ENCODE data around the gene NTNG1.
A peak's percentile ranks its signal among the peaks of the same experiment; 100 is the strongest.
"Not testable (repeated sequence)": the region's sequence is repeated elsewhere in the genome, so short reads cannot be mapped to it uniquely, and the experiment has no call there.

Gene NTNG1

DNA sequence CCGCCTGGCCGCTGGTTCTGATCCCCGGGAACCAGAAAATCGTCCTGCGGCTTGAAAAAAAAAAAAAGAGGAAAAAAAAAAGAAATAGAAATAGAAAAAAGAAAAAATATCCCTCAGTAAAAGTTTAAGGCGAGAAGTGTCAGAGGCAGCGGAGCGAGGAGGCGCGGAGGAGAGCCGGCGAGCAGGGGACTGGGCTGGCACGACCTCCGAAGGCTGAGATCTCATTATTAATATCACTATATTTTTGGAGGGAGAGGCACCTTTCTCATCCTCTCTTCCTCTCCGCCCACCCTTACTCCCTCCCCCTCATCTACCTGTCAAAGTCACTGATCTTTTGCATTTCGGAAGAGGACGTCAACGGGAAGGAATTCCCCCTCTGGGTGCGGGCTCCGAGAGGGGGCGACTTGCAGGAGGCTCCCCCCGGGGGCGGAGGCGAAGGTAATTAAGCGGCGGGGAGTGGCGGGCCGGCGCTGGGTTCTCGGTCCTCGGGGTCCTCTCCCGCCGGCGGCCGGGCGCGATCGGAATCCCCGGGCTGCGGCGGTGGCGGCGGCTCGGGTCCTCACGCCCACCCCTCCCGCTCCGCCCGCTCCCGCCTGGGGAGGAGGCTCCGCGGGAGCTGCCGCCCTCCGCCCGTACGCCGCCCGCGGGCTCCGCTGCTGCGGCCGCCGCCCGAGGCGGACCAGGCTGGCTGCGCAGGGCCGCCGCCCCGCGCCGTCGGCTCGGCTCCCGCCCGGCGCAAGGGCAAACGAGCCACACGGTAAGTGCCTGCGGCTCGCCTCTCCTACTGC lies at the start of gene NTNG1:
Gene NTNG1, plus strand, starts transcription at position 337 of the 788 bp plus-strand sequence.
- DNase-seq (ENCODE audit: low read depth in 3 of 3) = peak in 2 of 3 experiments; percentile 0 to 10

DNA sequence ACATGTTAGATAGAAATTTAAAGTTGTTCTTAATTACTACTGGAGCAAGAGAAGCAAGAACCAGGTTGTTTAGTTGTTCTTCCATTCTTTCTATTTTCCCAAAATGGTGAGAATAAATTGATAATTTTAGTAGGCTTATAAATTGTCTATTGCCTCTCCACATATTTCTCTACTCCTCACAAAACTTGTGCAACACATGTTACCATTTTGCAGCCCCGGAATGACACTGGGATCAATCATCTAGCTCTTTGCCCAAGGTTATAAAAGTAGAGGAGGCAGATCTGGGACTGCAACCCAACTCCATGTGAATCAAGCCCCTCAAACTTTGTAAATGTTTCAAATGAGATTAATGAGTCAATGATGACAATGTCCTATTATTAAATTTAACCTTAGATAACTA lies 49.4 kb upstream of the NTNG1 start:
- DNase-seq (ENCODE audit: low read depth in 3 of 3) = no peak

DNA sequence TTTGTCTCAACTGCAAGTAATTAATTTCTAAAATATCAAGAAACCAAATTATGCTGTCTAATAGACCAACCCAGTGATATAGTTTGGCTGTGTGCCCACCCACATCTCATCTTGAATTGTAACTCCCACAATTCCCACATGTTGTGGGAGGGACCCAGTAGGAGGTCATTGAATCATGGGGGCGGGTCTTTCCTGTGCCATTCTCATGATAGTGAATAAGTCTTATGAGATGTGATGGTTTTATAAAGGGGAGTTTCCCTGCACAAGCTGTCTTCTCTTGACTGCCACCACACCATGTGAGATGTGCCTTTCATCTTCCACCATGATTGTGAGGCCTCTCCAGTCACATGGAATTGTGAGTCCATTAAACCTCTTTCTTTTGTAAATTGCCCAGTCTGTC lies 47.4 kb upstream of the NTNG1 start:
- not testable (repeated sequence) for DNase-seq (ENCODE audit: low read depth in 3 of 3)

DNA sequence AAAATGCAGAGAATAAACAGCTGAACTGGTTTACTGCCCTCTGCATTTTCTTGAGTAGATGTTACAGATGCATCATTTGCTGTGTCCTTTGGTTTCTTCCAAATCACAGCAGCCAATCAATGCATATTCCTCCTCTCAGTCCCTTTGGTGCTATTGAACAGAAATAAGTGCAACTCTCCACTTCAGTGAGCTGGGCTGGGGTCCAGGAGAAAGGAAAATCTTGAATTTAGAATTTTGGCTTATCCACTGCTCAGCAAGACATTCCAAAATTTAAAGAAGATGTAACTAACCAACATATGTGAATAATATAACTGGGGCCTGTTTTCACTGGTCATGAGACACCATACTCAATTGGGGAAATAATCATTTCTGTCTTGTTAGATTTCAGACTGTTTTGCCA lies 45.2 kb upstream of the NTNG1 start:
- no peak for DNase-seq (ENCODE audit: low read depth in 3 of 3)

DNA sequence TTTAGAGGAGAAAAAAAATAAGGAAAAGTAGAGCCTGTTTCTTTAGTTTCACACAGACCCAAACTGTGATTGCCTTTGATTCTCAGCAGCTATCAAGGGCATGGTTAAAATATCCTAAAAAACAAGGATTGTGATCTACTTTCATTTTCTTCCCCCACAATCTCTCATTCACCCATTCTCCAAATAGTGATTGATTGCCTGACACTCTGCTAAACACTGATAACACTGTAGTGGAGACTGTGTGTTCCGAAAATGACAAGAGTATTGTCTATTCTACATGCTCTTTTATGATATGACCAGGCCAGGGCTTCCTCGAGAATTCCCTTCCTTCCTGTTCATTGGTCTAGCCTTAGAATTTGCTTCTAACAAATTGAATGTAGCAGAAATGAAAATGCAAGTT lies 44.1 kb upstream of the NTNG1 start:
- DNase-seq (ENCODE audit: low read depth in 3 of 3) = no peak

DNA sequence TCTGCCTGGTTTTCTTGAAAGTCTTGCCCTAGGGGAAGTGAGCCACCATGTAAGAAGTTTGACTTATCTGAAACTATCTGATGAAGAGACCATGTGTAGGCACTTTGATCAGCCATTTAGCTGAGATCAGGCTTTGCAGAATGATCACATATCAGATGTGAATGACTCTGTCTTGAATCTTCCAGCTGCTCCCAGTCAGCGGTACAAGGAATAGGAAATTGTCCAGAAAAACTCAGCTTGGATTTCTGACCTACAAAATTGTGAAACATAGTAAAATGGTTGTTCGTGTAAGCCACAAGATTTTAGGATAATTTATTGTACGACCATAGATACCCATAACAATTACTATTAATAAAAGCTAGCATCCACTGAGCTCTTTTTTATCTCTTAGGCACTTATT lies 41.9 kb upstream of the NTNG1 start:
- DNase-seq (ENCODE audit: low read depth in 3 of 3) = no peak

DNA sequence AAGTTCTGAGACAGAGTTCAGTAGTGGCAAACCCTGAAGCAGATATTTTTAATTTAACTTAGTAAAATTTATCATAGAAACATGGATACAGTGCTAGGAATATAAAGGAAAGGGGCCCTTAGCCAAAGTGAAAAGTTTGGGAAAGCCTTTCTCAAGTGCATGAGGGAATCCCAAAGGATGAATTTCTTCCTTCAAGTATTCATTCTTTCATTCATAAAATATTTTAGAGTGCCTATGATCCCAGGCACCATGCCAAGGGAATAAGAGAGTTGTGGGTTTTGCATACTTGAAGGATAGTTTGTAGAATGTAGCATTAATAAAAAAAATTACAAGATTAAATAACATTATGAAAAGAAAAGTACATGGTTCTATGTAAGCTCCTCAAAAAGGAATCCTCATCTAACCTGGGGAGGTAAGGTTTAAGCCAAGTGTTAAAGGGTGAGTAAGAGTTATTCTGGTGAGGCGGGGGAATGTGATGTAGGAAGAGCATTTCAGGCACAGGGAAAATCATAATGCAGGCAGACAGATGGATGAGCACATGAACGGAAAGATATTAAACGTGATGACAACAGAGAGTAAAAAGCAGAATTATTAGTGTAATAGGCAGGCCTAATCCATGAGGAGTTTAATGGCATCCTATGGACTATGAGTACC lies 40.4 kb upstream of the NTNG1 start:
- DNase-seq (ENCODE audit: low read depth in 3 of 3) = no peak

DNA sequence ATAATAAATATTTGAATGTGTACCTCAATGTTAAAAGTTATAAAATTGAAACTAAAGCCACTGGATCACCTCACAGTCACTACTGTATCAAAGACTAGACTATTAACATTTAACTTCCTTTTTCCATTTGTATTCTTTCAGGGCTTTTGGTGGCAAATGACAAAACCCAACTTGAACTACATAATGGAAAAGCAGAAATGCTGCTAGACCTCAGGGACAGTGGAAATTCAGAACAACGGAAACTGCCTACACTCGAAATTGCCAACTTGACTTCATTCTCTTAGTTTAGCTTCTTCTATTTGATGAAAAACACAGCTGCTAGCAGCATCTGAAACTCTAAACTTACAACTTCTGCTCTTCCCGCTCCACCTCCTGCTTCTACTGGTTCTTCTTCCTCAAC lies 34.9 kb upstream of the NTNG1 start:
- DNase-seq (ENCODE audit: low read depth in 3 of 3) = no peak

DNA sequence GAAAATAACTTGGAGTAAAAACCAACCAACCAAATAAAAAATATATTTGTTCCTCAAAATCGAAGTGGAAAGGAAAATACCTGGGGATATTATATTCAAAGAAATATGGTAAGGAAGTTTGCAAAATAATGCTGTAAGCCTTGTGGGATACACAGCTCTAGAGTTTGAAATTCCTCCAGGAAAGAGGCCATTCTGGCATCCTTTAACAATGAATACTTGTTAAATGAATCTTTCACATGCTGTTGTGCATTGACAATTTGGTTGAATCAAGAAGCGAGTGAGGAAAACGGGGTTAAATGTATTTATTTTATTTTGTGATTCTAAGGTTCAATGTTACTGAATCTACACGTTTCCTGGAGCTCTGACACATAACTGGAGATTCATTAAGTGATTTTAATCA lies 30.5 kb upstream of the NTNG1 start:
- no peak for DNase-seq (ENCODE audit: low read depth in 3 of 3)

DNA sequence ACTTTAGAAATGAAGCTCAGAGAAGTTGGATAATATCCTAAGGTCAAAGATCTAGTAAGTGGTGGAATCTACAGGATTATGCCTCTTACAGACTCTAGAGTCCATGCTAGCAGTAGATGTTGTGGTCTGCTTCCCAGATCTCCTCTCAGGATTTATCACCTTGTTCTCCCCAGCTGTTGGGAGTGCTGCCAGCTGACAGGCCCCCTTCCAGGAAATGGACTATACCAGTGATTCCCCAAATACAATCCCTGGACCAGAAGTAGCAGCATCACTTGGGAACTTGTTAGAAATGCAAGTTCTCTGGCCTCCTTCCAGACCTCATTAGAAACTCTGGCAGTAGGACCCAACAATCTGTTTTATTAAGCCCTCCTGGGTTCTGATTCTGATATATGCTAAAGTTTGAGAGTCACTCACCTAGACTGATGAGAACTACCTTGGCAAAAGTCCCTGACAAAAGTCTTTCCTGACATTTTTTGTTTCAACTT lies 24.5 kb upstream of the NTNG1 start:
- no peak for DNase-seq (ENCODE audit: low read depth in 3 of 3)

DNA sequence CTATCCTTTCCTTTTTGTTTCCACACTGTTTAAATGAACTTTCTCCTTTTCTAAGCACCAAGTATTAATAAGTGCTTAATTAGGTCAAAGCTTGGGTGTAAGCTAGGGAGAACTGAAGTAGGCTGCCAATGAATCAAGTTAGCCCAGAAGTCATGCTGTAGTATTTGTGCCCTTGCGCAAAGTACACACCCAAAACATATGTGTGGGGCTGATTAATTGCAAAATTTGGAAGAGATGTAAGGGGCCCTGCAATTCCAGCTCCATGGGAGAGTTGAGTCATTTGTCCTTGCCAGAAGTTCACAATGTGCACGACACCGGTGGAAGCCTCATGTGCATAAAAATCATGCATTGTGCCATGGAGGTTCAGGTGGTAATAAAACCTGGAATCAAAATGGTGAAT lies 18.6 kb upstream of the NTNG1 start:
- DNase-seq (ENCODE audit: low read depth in 3 of 3) = no peak

DNA sequence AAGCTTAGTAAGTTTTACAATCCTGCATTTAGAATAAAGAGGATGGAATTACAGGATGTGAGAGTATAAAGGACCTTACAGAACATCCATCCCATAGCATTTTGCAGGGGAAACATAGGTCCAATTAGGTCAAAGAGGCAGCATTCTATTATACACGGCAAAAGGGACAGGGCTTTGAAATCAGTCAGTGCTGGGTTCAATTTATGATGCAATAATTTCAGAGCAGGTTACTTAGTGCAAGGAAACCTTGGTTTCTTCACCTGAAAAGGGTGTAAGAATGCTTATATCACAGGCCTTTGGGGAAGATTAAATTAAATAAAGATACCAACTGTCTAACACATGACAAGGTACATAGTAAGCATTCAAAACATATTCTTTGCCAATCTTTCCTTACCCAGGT lies 17.1 kb upstream of the NTNG1 start:
- DNase-seq (ENCODE audit: low read depth in 3 of 3) = no peak

DNA sequence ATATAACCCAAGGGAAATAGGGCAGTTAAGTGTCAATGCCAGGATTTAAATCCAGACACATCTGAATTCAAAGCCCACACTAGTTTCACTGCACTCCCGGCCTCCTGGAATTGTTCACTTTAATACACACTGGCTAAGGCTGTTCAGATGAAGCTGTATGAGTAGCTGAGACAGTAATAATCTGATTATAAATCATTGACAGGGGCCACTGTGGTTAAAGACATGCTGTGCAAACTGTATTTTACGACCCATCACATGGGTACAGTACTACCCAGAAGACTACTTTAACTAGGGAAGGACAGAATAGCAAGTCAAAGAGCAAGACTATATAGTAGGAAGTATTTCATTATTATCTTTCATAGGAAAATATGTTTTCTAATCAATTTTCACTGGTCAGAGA lies 16.1 kb upstream of the NTNG1 start:
- DNase-seq (ENCODE audit: low read depth in 3 of 3) = no peak

DNA sequence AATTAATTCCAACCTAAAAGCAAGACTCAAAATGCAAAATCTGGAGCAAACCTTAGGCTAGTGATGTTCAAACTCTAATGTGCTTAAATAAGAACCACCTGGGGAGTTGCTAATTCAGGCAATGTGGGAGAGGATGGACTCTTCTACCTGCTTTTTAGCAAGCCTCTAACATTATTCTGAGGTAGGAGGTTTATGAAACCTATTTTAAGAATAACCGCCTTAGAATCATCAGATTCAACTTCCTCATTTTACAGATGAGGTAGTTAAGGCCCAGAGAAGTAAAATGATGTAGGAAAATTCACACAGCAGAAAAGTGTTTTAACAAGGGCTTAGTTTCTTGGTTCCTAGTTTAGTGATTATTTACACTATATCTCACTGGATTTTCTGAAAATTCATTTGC lies 8.6 kb upstream of the NTNG1 start:
- DNase-seq (ENCODE audit: low read depth in 3 of 3) = no peak

DNA sequence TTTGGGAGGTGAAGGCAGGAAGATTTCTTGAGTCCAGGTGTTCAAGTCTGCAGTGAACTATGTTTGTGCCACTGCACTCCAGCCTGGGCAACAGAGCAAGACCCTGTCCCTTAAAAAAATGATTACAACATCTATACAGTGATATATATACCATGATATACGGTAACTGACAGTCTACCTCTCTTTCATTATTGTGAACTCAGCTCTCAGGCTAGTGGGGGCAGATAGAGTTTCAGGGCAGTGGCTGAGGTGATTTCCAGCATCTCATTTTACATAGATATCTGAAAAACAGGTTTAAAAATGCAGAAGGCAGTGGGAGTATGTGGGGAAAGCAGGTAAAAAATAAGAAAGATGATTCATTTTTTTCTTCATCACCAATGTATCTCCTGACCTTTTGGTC lies 8.1 kb upstream of the NTNG1 start:
- DNase-seq (ENCODE audit: low read depth in 3 of 3) = no peak

DNA sequence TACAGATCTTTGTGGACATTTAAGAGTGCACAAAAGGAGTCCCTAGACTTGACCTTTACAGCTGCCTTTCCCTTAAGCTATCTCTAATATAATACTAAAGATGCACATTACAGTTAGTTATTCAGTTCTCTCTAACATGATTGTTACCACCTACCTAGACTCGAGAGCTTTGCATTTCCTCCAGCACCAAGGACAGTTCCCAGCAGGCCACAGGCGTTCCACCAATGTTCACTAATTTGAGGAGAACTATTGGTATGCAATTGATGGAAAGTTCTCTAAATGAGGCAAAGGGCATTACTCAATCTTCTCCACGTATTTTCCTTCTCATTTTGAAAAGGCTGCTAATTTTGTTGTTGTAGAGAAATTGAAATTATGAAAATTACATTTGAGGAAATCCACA lies 5.4 kb upstream of the NTNG1 start:
- DNase-seq (ENCODE audit: low read depth in 3 of 3) = no peak

DNA sequence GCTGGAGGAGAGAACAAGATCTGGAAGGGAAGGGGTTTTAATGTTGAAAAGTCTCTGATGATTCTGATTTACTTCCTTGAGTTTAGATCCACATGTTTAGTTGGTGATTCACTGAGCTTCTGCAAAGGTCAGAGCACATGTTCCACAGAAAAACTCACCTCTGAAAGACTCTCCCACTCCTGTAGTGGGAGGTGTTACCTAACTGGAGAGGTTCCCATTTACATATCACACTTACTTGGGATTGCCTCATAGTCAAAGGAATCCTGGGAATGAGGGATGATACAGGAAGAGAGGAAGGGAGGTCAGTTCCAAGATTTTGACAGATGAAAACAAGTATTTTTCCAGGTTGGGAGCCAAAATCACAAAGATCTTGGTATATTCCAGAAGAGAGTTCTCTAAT lies 2.7 kb upstream of the NTNG1 start:
- DNase-seq (ENCODE audit: low read depth in 3 of 3) = no peak

DNA sequence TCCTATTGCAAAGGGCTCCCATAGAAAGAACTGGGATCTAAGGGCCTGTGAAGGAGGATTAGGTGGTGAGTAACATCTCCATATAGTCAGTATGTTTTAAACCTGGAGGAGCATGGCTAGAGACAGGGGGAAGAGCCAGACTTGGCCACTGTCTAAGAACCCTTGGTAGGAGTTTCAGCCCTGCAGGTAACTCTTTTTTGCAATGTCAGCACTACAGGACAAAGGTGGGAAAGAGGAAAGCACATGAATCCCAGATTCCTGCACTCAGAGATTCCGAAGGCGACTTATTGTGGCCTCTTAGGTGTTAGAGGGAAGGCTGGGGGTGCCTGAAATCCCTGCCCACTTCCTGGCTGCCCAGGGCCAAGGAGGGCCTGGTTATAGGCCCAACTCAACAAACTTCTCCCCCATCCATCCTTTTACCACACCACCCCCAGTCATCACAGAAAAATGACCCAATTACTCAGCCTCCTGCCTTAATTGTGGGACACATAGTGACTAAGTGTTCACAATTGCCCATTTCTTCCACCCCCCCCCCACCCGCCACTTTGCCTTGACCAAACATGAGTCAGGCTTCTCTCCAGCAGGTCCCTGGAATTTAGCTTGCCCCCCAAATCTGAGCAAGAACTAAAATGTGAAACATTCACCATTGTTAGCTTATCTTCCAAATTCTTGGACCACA lies 1.9 kb upstream of the NTNG1 start:
- DNase-seq (ENCODE audit: low read depth in 3 of 3) = no peak

DNA sequence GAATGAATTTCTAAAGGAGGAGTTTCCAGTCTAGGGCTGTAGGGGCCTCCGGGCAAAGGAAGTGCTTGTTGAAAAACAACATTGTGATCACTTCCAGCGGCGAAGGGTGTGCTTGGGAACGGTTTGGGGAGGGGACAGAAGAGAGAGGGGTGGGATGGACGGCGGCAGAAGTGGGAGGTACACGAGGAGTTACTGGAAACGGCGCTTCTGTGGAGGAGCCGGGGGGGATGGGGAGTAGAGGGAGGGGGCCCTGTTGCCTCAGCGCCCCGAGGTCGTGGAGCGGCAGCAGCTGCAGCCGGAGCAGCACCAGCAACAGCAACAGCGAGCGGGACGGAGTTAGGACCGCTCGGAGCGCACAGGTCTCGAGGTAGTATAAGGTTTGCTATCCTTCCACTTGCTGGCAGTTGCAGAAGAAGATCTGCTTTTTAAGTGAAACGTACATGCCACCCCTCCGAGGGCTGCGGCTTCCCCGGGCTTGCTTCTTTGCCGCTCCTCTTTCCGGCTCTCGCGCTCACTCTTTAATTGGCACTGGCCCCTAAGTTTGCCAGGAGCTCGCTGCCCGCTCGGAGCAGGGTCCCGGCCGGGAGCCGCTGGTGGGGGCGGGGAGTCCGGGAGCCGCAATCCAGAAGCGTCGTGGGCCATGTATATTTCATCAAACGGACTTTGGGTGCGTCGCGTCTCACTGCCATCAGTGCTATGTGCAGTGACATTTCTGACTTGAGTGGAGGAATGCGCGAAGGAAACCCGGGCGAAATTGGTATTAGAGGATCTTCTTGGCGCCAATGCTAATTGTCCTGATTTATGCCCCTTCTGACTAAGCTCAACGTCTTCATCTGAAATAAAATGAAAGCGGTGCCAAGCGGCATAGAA lies 771 bp upstream of the NTNG1 start:
- no peak for DNase-seq (ENCODE audit: low read depth in 3 of 3)

DNA sequence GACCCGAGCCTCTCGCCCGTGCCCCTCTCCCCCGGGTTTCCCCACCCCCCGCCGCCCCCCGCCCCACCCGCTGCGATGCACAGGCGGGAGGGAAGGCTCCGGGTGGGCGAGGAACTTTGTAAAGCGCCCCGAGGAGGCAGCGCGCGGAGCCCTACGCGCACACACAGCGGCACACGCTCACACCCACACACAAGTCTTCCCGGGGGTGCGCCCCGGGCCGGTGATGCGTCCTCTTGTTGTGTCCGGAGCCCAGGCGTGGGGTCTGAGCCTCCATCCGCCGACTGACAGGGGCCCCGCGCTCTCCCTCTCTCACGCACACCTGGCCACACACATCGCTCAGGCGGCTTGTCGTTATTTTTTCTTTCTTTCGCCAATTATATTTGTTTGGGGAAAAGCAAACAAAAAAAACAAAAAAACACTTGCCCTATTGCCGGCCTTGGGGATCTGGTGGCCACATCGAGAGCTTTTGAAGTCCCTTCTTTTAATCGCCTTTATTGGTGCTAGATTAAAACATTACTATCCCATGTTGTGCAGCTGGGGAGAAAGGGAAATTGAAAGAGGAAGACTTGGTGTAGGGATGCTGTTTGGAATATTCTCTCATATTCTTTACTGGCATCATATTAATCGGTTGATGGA lies 770 bp downstream of the NTNG1 start:
- no peak for DNase-seq (ENCODE audit: low read depth in 3 of 3)

DNA sequence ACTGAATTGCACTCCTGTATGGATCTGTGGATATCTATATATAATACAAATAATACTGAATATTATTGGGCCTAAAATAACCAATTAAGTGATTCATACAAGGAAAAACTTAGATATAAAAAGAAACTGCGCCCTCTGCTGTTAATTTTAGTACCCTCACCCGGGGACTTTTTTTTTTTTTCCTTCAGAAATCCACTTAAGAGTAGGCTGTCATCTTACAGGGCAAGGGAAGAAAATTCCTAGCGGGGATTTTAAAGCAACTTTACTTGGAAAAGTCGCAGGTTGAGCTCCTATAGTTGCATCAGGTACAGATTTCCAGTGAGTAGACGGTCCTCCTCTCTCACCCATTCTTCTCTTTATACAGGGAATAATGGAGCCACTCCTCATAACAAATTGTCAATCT lies 1.3 kb downstream of the NTNG1 start:
- DNase-seq (ENCODE audit: low read depth in 3 of 3) = no peak
